ENCODE results near the gene IQSEC1.

IQSEC1 gene

GRCh38 chr3:12892840-12893189 lies 180.4 kb downstream of the IQSEC1 start:
- no peak overlapping the region for H3K4me3 ChIP-seq (ENCODE audit: low read length)
- peaks cover 4% of the 10 kb centered on the region for H3K36me3 ChIP-seq (ENCODE audit: control insufficient read depth, low read depth, low read length)
- no peaks in the 10 kb centered on the region for H3K9me3 ChIP-seq (ENCODE audit: control insufficient read depth, low read depth, low read length)
- H3K9ac ChIP-seq (ENCODE audit: low read length): no peak overlapping the region
- H3K4me1 ChIP-seq (ENCODE audit: control insufficient read depth, low read depth, low read length): peaks cover 4% of the 10 kb centered on the region
- H3K27me3 ChIP-seq (ENCODE audit: control insufficient read depth, insufficient read depth, low read length): peaks cover 23% of the 10 kb centered on the region
- no peak overlapping the region for H3K27ac ChIP-seq (ENCODE audit: low read length)

- Histone ChIP-seq H3K9ac (ENCODE audit: low read length) (no peak overlapping the region), H3K27me3 (ENCODE audit: control insufficient read depth, insufficient read depth, low read length) (peaks cover 23% of the 10 kb centered on the region), H3K4me1 (ENCODE audit: control insufficient read depth, low read depth, low read length) (peaks cover under 1% of the 10 kb centered on the region), H3K9me3 (ENCODE audit: control insufficient read depth, low read depth, low read length) (no peaks in the 10 kb centered on the region), H3K27ac (ENCODE audit: low read length) (no peak overlapping the region), H3K4me3 (ENCODE audit: low read length) (no peak overlapping the region), H3K36me3 (ENCODE audit: control insufficient read depth, low read depth, low read length) (no peaks in the 10 kb centered on the region)
Measured at GRCh38 chr3:12891985-12892839, 181.0 kb downstream of the IQSEC1 start.

- Histone ChIP-seq H3K27ac (ENCODE audit: low read length) (no peak overlapping the region), H3K27me3 (ENCODE audit: control insufficient read depth, insufficient read depth, low read length) (peaks cover 27% of the 10 kb centered on the region), H3K36me3 (ENCODE audit: control insufficient read depth, low read depth, low read length) (no peaks in the 10 kb centered on the region), H3K4me3 (ENCODE audit: low read length) (no peak overlapping the region), H3K9me3 (ENCODE audit: control insufficient read depth, low read depth, low read length) (no peaks in the 10 kb centered on the region), H3K9ac (ENCODE audit: low read length) (no peak overlapping the region), H3K4me1 (ENCODE audit: control insufficient read depth, low read depth, low read length) (no peaks in the 10 kb centered on the region)
Measured at GRCh38 chr3:12891391-12891984, 181.7 kb downstream of the IQSEC1 start.

- Histone ChIP-seq H3K9me3 (ENCODE audit: control insufficient read depth, low read depth, low read length) (no peaks in the 10 kb centered on the region), H3K27me3 (ENCODE audit: control insufficient read depth, insufficient read depth, low read length) (peaks cover 27% of the 10 kb centered on the region)
Measured at GRCh38 chr3:12890610-12891390, 182.4 kb downstream of the IQSEC1 start.

GRCh38 chr3:12886736-12887135 lies 186.5 kb downstream of the IQSEC1 start:
- Histone ChIP-seq H3K36me3 (ENCODE audit: control insufficient read depth, low read depth, low read length) (no peaks in the 10 kb centered on the region), H3K9me3 (ENCODE audit: control insufficient read depth, low read depth, low read length) (no peaks in the 10 kb centered on the region), H3K27me3 (ENCODE audit: control insufficient read depth, insufficient read depth, low read length) (peaks cover 29% of the 10 kb centered on the region), H3K9ac (ENCODE audit: low read length) (no peak overlapping the region), H3K4me3 (ENCODE audit: low read length) (no peak overlapping the region), H3K4me1 (ENCODE audit: control insufficient read depth, low read depth, low read length) (no peaks in the 10 kb centered on the region), H3K27ac (ENCODE audit: low read length) (no peak overlapping the region)

More at GRCh38 chr3:12890610-12891390, 182.4 kb downstream of the IQSEC1 start:
- H3K36me3 ChIP-seq (ENCODE audit: control insufficient read depth, low read depth, low read length): no peaks in the 10 kb centered on the region
- no peak overlapping the region for H3K4me3 ChIP-seq (ENCODE audit: low read length)
- no peaks in the 10 kb centered on the region for H3K4me1 ChIP-seq (ENCODE audit: control insufficient read depth, low read depth, low read length)
- no peak overlapping the region for H3K27ac ChIP-seq (ENCODE audit: low read length)
- H3K9ac ChIP-seq (ENCODE audit: low read length): no peak overlapping the region

- Histone ChIP-seq H3K4me3 (ENCODE audit: low read length) (no peak overlapping the region), H3K27me3 (ENCODE audit: control insufficient read depth, insufficient read depth, low read length) (peaks cover 23% of the 10 kb centered on the region), H3K36me3 (ENCODE audit: control insufficient read depth, low read depth, low read length) (no peaks in the 10 kb centered on the region), H3K9me3 (ENCODE audit: control insufficient read depth, low read depth, low read length) (no peaks in the 10 kb centered on the region), H3K27ac (ENCODE audit: low read length) (no peak overlapping the region), H3K9ac (ENCODE audit: low read length) (no peak overlapping the region), H3K4me1 (ENCODE audit: control insufficient read depth, low read depth, low read length) (no peaks in the 10 kb centered on the region)
Measured at GRCh38 chr3:12886106-12886679, 187.0 kb downstream of the IQSEC1 start.

GRCh38 chr3:12885583-12885930 lies 187.7 kb downstream of the IQSEC1 start:
- no peaks in the 10 kb centered on the region for H3K9me3 ChIP-seq (ENCODE audit: control insufficient read depth, low read depth, low read length)
- H3K27ac ChIP-seq (ENCODE audit: low read length): no peak overlapping the region
- no peak overlapping the region for H3K4me3 ChIP-seq (ENCODE audit: low read length)
- H3K36me3 ChIP-seq (ENCODE audit: control insufficient read depth, low read depth, low read length): no peaks in the 10 kb centered on the region
- H3K4me1 ChIP-seq (ENCODE audit: control insufficient read depth, low read depth, low read length): no peaks in the 10 kb centered on the region
- no peak overlapping the region for H3K9ac ChIP-seq (ENCODE audit: low read length)
- peaks cover 17% of the 10 kb centered on the region for H3K27me3 ChIP-seq (ENCODE audit: control insufficient read depth, insufficient read depth, low read length)

GRCh38 chr3:12884790-12885582 lies 188.2 kb downstream of the IQSEC1 start:
- Histone ChIP-seq H3K4me3 (ENCODE audit: low read length) (no peak overlapping the region), H3K27ac (ENCODE audit: low read length) (no peak overlapping the region), H3K9ac (ENCODE audit: low read length) (no peak overlapping the region), H3K27me3 (ENCODE audit: control insufficient read depth, insufficient read depth, low read length) (peaks cover 12% of the 10 kb centered on the region), H3K36me3 (ENCODE audit: control insufficient read depth, low read depth, low read length) (no peaks in the 10 kb centered on the region), H3K9me3 (ENCODE audit: control insufficient read depth, low read depth, low read length) (no peaks in the 10 kb centered on the region), H3K4me1 (ENCODE audit: control insufficient read depth, low read depth, low read length) (no peaks in the 10 kb centered on the region)

GRCh38 chr3:12884186-12884680 lies 189.0 kb downstream of the IQSEC1 start:
- H3K4me1 ChIP-seq (ENCODE audit: control insufficient read depth, low read depth, low read length): no peaks in the 10 kb centered on the region

GRCh38 chr3:12882336-12883310 lies 190.6 kb downstream of the IQSEC1 start:
- H3K9me3 ChIP-seq (ENCODE audit: control insufficient read depth, low read depth, low read length): no peaks in the 10 kb centered on the region
- H3K4me1 ChIP-seq (ENCODE audit: control insufficient read depth, low read depth, low read length): no peaks in the 10 kb centered on the region
- H3K9ac ChIP-seq (ENCODE audit: low read length): no peak overlapping the region
- H3K27me3 ChIP-seq (ENCODE audit: control insufficient read depth, insufficient read depth, low read length): peaks cover 11% of the 10 kb centered on the region
- H3K36me3 ChIP-seq (ENCODE audit: control insufficient read depth, low read depth, low read length): no peaks in the 10 kb centered on the region
- H3K27ac ChIP-seq (ENCODE audit: low read length): no peak overlapping the region
- no peak overlapping the region for H3K4me3 ChIP-seq (ENCODE audit: low read length)

More at GRCh38 chr3:12884186-12884680, 189.0 kb downstream of the IQSEC1 start:
- peaks cover 11% of the 10 kb centered on the region for H3K27me3 ChIP-seq (ENCODE audit: control insufficient read depth, insufficient read depth, low read length)
- no peaks in the 10 kb centered on the region for H3K36me3 ChIP-seq (ENCODE audit: control insufficient read depth, low read depth, low read length)
- no peak overlapping the region for H3K4me3 ChIP-seq (ENCODE audit: low read length)
- no peak overlapping the region for H3K27ac ChIP-seq (ENCODE audit: low read length)
- H3K9me3 ChIP-seq (ENCODE audit: control insufficient read depth, low read depth, low read length): no peaks in the 10 kb centered on the region
- H3K9ac ChIP-seq (ENCODE audit: low read length): no peak overlapping the region

All from iPS-18a (cell line).